GM12878 (cell line): ENCODE results near the gene SLITRK3. TPM values are rescaled to one million over a fixed set of nuclear protein-coding genes. Genes with fewer than 3 reads are reported as not detected.

Source experiments
- ATAC-seq: fragments of 200-7000 bp; cut with Tn5 transposase; 3 replicates; pipeline ENCODE4 v1.9.1; 2020; ENCODE audit warnings: mild to moderate bottlenecking, moderate library complexity
- BruUV-seq: library from RNA; stranded (reverse); fragments of 400-500 nt; replicated peaks from 2 replicates; lab custom pipeline; 2021; lab: Mats Ljungman, UMichigan
- CTCF ChIA-PET: fragments of 300-600 bp; sonication (Branson Sonifier 250); formaldehyde crosslinking; extraction: SDS; loops from one replicate; lab custom pipeline; 2021; ENCODE audit warnings: inconsistent platforms; lab: Yijun Ruan, JAX
- POLR2A ChIA-PET: fragments of 350-600 bp; formaldehyde crosslinking; extraction: SDS; loops from one replicate; lab custom pipeline; 2021; ENCODE audit warnings: inconsistent platforms; lab: Charles Lee
- RAD21 ChIA-PET: fragments of 300-600 bp; sonication (Branson Sonifier 250); formaldehyde crosslinking; loops from one replicate; lab custom pipeline; 2023; ENCODE audit warnings: antibody characterized with exemption; ENCODE audit not compliant: unreplicated experiment; lab: Charles Lee
- SMC1A ChIA-PET: fragments of 300-600 bp; sonication (Branson Sonifier 250); formaldehyde crosslinking; loops from one replicate; lab custom pipeline; 2023; ENCODE audit not compliant: unreplicated experiment, uncharacterized antibody; lab: Charles Lee
- DNase-seq: peaks from one replicate; pipeline ENCODE4 v3.0.0-alpha.2; 2011; ENCODE audit warnings: low read depth, low spot score
- FAIRE-seq: peaks from 3 replicates; lab custom pipeline; 2011; peaks lifted over from hg19 to GRCh38; lab: Jason Lieb, UNC
- H2AFZ ChIP-seq: 2 replicates; pipeline ENCODE4 v1.6.0; 2011; ENCODE audit warnings: low read depth, low read length, control low read depth; ENCODE audit not compliant: control insufficient read depth
- H3K27ac ChIP-seq: 2 replicates; pipeline ENCODE4 v1.5.1; 2011; ENCODE audit warnings: control low read depth; ENCODE audit not compliant: control insufficient read depth, insufficient read depth
- H3K27me3 ChIP-seq, 2 experiments: replicated peaks in 1 of 2; 2 replicates each; pipeline versions ENCODE4 v1.6.0 to v1.6.1; 2011; ENCODE audit warnings: low read length in 1 of 2; ENCODE audit not compliant: control insufficient read depth in 2 of 2, insufficient read depth in 2 of 2
- H3K36me3 ChIP-seq, 2 experiments: 2 replicates each; pipeline ENCODE4 v1.5.1; 2011; ENCODE audit warnings: low read length in 1 of 2; ENCODE audit not compliant: control insufficient read depth in 2 of 2, insufficient read depth in 2 of 2
- H3K4me1 ChIP-seq: 2 replicates; pipeline ENCODE4 v1.6.1; 2011; ENCODE audit warnings: mild to moderate bottlenecking, low read length, moderate library complexity, mixed read lengths; ENCODE audit not compliant: control insufficient read depth, insufficient read depth
- H3K4me2 ChIP-seq: 2 replicates; pipeline ENCODE4 v1.6.0; 2011; ENCODE audit warnings: control low read depth; ENCODE audit not compliant: control insufficient read depth, insufficient read depth
- H3K4me3 ChIP-seq: fragments of 200-600 bp; sonication (generic); 2 replicates; pipeline ENCODE4 v1.5.1; 2016
- H3K79me2 ChIP-seq: 2 replicates; pipeline ENCODE4 v1.6.0; 2011; ENCODE audit warnings: low read length; ENCODE audit not compliant: control insufficient read depth, insufficient read depth
- H3K9ac ChIP-seq: 2 replicates; pipeline ENCODE4 v1.8.0; 2011; ENCODE audit warnings: low read length, control low read depth, mixed read lengths; ENCODE audit not compliant: control insufficient read depth, insufficient read depth
- H3K9me3 ChIP-seq: replicated peaks from 3 replicates; pipeline ENCODE4 v1.5.1; 2011; ENCODE audit warnings: mild to moderate bottlenecking, low read length; ENCODE audit not compliant: control insufficient read depth, insufficient read depth
- H4K20me1 ChIP-seq: 2 replicates; pipeline ENCODE4 v1.6.0; 2011; ENCODE audit not compliant: control insufficient read depth, insufficient read depth
- NFXL1 ChIP-seq: fragments of 450-650 bp; IDR thresholded peaks from 2 replicates; pipeline ENCODE4 v1.6.1; 2017; ENCODE audit warnings: antibody characterized with exemption, mild to moderate bottlenecking, borderline replicate concordance
- SREBF1 ChIP-seq: IDR thresholded peaks from 2 replicates; pipeline ENCODE4 v1.6.1; 2012; ENCODE audit warnings: mild to moderate bottlenecking, low read length
- STAT3 ChIP-seq: IDR thresholded peaks from 2 replicates; pipeline ENCODE4 v1.6.1; 2011; ENCODE audit warnings: low read depth, low read length, improper control_type of control experiment
- TCF3 ChIP-seq: IDR thresholded peaks from 2 replicates; pipeline ENCODE4 v1.6.1; 2012; ENCODE audit warnings: low read depth, mild to moderate bottlenecking, low read length, borderline replicate concordance; ENCODE audit not compliant: insufficient read depth
- WGBS: methylation state at CpG from one replicate; pipeline ENCODE4 v1.1.6; 2016; ENCODE audit warnings: low lambda C conversion rate; ENCODE audit not compliant: insufficient replicate concordance, insufficient coverage; ENCODE audit errors: missing lambda C conversion rate; 5-methylcytosine and 5-hydroxymethylcytosine counted together
- in situ Hi-C: fragments of 300-500 bp; cut with MboI; formaldehyde crosslinking; loops from 9 replicates; pipeline ENCODE4 v1.14.3; 2018; ENCODE audit warnings: mixed read lengths
- intact Hi-C: fragments of 100-400 bp; cut with micrococcal nuclease; formaldehyde crosslinking; loops from one replicate; pipeline ENCODE4 v1.14.2; 2022; ENCODE audit not compliant: unreplicated experiment
- polyA plus RNA-seq, 11 experiments: library from polyadenylated mRNA; depleted of rRNA in 4 of 11; unstranded in 6 of 11; stranded (reverse) in 5 of 11; fragments of >200 nt; fragmentation: Nextera tagmentation in 4 of 11; fragmentation: Illumina TruSeq in 1 of 11; extraction: Ambion mirVana in 4 of 11; extraction: Trizol in 1 of 11; gene quantifications; 1 replicate in 1 of 11; 2 replicates in 10 of 11; pipeline versions ENCODE4 v1.2.1 to v1.2.3, GENCODE V29; 2011 to 2016; ENCODE audit warnings: inconsistent platforms in 2 of 11, missing spikeins in 2 of 11, low read depth in 1 of 11
- total RNA-seq, 4 experiments: library from RNA; depleted of rRNA in 3 of 4; stranded (reverse); fragments of >200 nt in 3 of 4; fragmentation: Illumina TruSeq in 1 of 4; extraction: Trizol in 1 of 4; gene quantifications; 2 replicates each; pipeline versions ENCODE4 v1.2.1 to v1.2.3, GENCODE V29; 2013 to 2021
- TF ChIP-seq, protein P1 (sequence below): fragments of 450-650 bp; IDR thresholded peaks from 2 replicates; pipeline ENCODE4 v1.6.1; 2016; ENCODE audit warnings: mild to moderate bottlenecking, moderate library complexity, borderline replicate concordance

Gene SLITRK3
- total and polyA plus RNA-seq, 10 of the 15 experiments (the other 5 are each of a cell fraction or from before 2014, with no cell fraction given): 0.03 TPM; not detected in 9

DNA sequence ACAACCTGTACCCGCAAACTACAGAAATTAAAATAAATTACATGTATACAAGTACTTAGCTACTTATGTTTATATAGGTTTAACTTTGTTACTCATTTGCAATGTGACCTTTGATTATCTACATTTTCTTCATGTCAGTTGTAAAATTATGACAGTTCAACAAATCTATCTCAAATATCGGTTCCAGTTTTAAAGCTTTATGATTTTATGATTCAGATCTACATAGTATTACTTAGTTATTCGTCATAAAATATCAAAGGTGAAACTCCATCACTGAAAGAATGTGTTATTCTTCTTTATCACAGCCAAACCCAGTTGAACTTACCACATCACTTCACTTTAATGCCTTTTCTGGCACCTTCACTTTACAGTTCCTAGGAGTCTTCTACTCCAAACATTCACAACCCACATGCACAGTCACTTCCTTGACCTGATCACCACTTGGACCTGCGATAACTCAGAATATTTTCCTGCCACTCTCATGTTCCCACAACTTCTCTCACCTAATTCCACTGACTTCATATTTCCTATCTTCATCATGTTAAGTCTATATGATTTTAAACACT is 47.2 kb downstream of the SLITRK3 start:
- Histone ChIP-seq H3K36me3 (no peaks in the 10 kb centered on the region), H2AFZ (no peak overlapping the region), H3K79me2 (no peaks in the 10 kb centered on the region), H3K4me3 (no peak overlapping the region), H4K20me1 (no peaks in the 10 kb centered on the region), H3K27me3 (no peaks in the 10 kb centered on the region), H3K9ac (no peak overlapping the region), H3K4me2 (no peak overlapping the region), H3K9me3 (no peaks in the 10 kb centered on the region), H3K27ac (no peak overlapping the region), H3K4me1 (no peaks in the 10 kb centered on the region)
- in situ Hi-C loops: no loop called here
- ChIA-PET SMC1A (interaction anchor here (1.3 kb wide), 1 partner anchor 9 kb away, joined by 3 read pairs; no protein-coding TSS in a partner anchor), RAD21 (no interaction called here), CTCF (interaction anchor here (1.1 kb wide), 1 partner anchor 10 kb away, joined by 3 read pairs; no protein-coding TSS in a partner anchor), POLR2A (interaction anchor here (0.6 kb wide), 1 partner anchor 1323 kb away, joined by 3 read pairs; no protein-coding TSS in a partner anchor)
- ATAC-seq (no peak), DNase-seq (no peak), FAIRE-seq (no peak)
- BruUV-seq: no TSS peak
- intact Hi-C loops: no loop called here
- WGBS: 45% methylated on average over 4 of the region's 4 CpGs
- TF ChIP-seq STAT3 (no peak), NFXL1 (no peak), SREBF1 (no peak), TCF3 (no peak)
- TF ChIP-seq, protein P1, sequence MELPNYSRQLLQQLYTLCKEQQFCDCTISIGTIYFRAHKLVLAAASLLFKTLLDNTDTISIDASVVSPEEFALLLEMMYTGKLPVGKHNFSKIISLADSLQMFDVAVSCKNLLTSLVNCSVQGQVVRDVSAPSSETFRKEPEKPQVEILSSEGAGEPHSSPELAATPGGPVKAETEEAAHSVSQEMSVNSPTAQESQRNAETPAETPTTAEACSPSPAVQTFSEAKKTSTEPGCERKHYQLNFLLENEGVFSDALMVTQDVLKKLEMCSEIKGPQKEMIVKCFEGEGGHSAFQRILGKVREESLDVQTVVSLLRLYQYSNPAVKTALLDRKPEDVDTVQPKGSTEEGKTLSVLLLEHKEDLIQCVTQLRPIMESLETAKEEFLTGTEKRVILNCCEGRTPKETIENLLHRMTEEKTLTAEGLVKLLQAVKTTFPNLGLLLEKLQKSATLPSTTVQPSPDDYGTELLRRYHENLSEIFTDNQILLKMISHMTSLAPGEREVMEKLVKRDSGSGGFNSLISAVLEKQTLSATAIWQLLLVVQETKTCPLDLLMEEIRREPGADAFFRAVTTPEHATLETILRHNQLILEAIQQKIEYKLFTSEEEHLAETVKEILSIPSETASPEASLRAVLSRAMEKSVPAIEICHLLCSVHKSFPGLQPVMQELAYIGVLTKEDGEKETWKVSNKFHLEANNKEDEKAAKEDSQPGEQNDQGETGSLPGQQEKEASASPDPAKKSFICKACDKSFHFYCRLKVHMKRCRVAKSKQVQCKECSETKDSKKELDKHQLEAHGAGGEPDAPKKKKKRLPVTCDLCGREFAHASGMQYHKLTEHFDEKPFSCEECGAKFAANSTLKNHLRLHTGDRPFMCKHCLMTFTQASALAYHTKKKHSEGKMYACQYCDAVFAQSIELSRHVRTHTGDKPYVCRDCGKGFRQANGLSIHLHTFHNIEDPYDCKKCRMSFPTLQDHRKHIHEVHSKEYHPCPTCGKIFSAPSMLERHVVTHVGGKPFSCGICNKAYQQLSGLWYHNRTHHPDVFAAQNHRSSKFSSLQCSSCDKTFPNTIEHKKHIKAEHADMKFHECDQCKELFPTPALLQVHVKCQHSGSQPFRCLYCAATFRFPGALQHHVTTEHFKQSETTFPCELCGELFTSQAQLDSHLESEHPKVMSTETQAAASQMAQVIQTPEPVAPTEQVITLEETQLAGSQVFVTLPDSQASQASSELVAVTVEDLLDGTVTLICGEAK: no peak
- TF ChIP-seq, all 136 proteins: peak for 0
